Measurements from ENCODE around the gene CTR9.
"Not testable (repeated sequence)": the region's sequence is repeated elsewhere in the genome, so short reads cannot be mapped to it uniquely, and the experiment has no call there.

CTR9 gene

GRCh38 chr11:10813945-10814344 lies 62.9 kb downstream of the CTR9 start:
- DNase-seq = no peak

GRCh38 chr11:10818594-10818993 lies 67.5 kb downstream of the CTR9 start:
- DNase-seq = no peak

DNA sequence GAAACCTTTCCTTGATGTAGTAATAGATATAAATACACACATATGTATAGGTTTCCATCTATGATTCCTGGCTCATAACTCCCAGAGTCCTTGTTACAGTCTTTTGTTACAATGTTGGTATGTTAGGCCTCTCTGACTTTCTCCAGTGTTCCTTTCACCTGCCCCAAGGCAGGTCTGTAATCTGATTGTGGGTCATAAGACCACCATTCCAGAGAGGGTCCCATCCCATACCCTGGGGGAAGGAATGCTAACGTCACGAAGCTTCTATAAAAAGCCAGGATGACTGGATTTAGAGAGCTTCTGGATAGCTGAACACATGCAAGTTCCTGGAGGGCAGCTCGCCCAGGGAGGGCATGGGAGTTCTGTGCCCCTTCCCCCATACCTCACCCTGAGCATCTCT lies 71.4 kb downstream of the CTR9 start:
- not testable (repeated sequence) for DNase-seq

DNA sequence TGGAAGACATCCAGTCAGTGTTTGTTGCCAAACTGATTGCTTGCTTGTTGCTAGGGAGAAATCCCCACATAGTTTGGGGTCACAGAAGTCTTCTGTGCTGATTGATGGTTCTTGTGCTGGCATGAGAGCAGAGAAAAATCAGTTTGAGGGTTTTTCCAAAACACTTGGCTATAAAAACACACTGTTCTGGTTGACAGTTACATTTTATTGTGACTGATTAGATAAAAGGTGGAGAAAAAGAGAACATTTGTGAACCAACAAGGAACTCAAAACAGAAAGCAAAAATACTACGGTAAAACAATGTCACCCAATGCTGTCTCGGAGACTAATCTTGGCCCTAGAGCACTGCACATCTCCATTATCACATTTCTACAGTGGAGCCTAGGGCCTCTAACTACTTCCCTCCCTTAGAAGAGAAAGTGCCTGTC lies 72.1 kb downstream of the CTR9 start:
- no peak for DNase-seq

GRCh38 chr11:10824888-10825287 lies 73.8 kb downstream of the CTR9 start:
- no peak for DNase-seq

DNA sequence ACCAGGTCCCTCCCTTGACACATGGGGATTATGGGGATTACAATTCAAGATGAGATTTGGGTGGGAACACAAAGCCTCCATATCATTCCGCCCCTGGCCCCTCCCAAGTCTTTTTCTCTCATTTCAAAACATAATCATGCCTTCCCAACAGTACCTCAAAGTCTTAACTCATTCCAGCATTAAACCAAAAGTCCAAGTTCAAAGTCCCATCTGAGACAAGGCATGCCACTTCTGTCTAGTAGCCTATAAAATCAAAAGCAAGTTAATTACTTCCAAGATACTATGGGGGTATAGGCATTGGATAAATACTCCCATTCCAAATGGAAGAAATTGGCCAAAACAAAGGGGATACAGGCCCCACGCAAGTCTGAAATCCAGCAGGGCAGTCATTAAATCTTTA lies 77.4 kb downstream of the CTR9 start:
- DNase-seq = no peak

DNA sequence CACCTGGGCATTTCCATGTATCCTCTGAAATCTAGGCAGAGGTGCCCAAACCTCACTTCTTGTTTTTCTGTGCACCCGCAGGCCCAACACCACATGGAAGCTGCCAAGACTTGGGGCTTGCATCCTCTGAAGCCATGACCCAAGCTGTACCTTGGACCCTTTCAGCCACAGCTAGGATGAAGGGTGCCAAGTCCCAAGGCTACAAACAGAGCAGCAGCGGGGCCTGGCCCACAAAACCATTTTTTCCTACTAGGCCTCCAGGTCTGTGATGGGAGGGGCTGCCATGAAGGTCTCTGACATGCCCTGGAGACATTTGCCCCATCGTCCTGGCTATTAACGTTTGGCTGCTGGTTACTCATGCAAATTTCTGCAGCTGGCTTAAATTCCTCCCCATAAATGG lies 78.1 kb downstream of the CTR9 start:
- no peak for DNase-seq
